ENCODE results near the gene NAALADL1.
"Not testable (repeated sequence)": the region's sequence is repeated elsewhere in the genome, so short reads cannot be mapped to it uniquely, and the experiment has no call there.

NAALADL1 gene

DNA sequence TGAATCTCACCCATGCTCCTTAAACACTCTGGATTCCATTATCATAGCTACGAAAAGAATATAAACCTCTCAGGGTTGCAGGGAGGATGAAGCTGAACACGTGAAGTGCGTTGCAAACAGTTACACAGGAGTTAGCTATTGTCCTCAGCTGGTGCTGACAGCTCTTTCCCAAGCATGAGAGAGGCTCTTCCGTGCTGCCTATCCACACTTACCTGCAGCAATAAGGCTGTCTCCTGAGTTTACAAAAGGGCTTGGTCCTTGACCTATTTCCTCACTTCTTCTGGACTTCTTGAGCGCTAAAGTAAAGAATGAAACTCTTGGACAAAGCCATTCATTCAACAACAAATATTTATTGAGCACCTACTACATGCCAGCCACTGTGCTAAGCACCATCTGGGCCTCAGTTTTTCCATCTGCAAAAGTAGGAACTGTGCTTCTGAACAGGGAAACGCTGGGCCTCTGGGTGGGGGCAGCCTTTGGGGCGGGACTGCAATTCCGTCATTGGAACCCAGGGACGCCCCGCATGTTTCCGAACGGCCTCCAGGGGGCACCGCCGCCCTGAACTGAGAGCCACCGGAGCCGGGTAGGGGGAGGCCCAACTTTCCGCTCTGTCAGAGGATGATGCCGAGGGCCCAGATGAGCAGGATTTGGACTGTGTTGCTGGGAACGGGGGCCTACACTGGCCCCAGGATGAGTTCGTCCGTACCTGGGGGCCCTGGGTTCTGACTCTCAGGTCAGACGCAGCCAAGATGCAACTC is 45.0 kb downstream of the NAALADL1 start:
- peak; percentile 89 for DNase-seq

DNA sequence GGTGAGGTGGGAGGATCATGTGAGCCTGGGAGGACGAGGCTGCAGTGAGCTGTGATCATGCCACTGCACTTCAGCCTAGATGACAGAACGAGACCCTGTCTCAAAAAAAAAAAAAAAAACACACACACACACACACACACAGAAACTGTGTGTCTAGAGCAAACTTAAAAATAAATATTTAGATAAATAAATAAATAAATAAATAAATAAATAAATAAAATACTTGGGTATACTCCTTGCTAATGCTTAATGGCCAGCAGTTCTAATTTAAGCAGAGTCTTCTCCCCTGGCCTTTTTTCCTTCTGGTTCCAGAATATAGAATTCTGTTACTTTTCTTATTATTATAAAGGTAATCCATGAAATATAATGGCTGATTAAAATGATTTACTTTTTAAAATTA is 49.5 kb downstream of the NAALADL1 start:
- no peak for DNase-seq

DNA sequence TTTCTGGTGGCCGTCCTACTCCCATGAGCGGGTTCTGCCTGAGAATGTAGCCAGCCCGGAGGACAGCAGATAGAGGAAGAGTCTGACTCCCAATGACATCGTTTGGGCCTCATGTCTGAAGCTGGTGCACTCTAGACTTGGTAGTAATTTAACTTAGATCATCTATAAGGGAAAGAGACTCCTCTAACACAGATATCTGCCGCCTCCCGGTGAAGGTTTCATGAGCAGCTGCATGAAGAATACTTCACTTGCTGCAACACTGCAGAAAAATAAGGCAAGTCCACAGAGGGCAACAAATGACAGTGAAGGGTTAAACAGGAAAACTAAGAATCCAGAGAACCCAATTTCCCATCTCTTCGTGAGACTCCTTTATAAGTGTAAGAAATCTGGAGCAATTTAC is 50.3 kb downstream of the NAALADL1 start:
- no peak for DNase-seq

DNA sequence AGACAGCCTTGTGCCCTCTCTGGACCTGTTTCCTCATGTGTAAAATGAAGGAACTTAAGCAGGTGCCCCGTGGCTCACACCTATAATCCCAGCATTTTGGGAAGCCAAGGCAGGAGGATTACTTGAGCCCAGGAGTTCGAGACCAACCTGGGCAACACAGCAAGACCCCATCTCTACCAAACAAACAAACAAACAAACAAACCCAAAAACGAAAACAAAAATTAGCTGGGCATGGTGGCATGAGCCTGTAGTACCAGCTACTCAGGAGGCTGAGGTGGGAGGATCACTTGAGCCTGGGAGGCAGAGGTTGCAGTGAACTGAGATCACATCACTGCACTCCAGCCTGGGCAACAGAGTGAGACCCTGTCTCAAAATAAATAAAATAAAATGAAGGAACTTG is 54.4 kb downstream of the NAALADL1 start:
- not testable (repeated sequence) for DNase-seq

DNA sequence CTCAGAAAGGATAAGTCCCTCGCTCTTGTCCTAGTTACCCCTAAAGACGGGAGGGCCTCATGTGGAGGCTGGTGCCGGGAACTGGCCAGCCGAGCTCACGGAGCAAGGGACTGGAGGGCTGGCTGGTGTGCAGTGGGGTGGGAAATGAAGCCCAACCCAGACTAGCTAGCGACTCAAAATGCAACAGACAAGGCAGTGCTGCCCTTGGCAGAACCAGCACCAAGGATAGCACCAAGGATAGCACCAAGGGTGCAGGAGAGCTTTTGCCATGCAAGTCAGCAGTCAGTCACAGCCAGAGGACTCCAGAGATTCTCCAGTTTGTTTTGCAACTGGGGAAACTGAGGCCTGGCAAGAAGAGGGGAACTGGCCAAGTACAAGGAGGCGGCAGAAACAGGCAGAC is 55.1 kb downstream of the NAALADL1 start:
- no peak for DNase-seq

DNA sequence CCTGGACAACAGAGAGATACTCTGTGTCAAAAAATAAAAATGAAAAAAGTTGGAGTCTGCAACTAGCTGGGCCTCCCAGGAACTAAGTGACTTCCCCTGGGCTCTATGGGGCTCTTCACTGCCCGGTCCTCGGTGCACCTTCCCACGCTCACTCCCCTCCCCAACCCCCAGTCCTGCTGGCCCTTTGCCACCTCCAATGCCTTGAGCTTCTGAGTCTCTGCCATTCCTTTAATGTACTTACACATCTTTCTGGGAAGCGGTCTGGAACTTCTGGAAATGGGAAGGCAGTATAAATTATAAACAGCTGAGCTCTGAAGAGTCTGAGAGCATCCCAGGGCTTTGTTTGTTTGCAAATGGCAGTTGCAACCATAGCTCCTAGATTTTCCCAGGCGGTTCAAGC is 55.6 kb downstream of the NAALADL1 start:
- DNase-seq: no peak

DNA sequence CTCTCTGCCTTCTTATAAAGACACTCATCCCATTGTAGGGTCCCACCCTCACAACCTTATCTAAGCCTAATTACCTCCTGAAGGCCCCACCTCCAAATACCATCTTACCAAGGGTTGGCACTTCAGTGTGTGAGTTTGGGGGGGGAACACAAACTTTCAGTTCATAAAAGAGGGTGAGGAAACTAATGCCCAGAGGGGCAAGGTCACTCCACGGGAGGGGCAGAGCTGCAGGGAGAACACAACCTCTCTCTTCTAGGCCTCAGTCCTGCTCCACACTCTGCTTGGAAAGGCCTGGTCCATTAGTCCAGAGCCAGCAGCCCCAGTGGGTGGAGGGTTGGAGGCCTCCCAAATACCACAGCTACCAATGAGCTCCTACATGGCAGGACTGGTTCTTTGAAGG is 58.9 kb downstream of the NAALADL1 start:
- no peak for DNase-seq

DNA sequence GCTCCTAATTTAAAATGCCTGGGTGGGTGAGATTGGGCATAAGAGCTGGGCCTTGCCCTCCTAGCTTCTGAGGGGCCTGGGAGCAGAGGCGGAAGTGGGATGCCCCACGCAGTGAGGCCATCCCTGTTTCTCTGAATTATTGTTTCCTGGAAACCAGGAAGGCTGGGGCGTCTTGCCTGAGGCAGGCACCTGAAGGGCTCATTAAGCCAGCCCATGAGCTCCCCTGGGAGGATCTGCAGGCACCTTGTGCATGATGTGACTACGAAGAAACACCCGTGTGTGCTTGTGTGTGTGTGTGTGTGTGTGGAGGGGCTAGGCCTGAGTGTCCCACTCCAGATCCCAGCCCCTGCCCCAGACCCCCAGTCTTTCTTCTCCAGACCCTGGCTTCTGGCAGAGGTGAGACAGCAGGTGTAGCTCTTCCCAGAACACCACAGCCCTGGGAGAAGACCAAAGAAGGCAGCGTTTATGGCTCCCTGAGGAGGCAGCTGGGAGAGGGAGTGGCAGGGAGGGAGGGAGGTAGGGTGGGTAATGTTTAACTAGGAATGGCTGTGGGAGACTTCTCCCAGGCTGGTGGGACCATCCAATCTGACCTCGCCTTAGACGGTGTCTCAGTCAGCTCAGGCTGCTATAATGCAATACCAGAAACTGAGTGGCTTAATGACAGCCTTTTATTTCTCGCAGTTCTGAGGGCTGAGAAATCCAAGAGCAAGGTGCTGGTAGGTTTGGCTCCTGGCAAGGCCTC is 59.5 kb downstream of the NAALADL1 start:
- DNase-seq: no peak

DNA sequence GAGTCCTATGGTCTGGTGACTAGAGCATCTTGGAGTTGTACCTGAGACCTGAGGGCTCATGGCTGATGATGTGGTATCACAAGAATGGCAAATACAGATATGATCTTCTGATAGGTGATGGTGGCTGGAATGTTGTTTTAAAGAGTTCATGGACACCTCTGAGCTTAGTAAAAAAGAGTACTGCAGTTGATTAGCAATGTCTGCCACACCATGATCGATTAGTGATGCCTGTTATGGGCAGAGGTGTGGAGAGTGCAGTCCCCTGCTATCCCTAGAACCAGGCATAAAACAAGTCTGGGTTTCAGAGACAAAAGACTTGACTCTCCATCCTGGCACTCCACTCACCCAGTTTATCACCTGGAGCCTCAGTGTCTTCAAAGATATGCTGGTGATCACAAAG is 60.2 kb downstream of the NAALADL1 start:
- DNase-seq: no peak

DNA sequence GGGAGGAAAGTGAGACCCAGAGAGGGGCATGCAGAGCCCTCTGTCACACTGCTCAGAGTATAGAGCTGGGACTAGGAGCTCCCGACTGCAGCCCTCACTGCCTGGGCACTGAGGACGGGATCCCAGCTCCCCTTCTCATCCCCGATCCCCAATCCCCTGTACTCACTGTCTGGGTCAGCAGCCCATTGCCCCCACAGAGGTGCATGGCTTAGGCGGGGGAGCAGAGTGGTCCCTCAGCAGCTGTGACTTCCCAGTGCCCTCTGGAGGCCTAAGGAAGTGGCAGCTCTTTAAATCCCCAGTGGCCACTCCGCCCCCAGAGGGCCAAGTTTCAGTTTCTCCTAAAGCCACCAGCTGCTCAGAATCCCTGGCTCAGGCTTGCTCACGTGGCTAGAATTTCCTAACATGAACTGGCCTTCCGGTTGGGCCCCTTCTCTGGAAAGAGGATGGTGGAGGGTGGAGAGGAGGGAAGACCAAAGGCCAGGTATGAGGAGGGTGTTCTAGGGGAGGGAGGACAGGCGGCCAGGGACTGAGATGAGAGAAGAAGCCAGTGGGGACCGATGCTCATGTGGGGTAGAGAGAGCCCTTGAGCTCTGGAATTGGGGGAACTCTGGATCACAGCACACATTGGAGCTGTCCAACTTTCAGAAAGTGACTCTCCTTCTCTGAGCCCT is 61.5 kb downstream of the NAALADL1 start, which contains the start of gene BATF2:
Gene BATF2 (minus strand): TSS at position 262 of the 671 bp plus-strand sequence. CDS start 57 bp downstream, at position 205.
- no peak for DNase-seq

DNA sequence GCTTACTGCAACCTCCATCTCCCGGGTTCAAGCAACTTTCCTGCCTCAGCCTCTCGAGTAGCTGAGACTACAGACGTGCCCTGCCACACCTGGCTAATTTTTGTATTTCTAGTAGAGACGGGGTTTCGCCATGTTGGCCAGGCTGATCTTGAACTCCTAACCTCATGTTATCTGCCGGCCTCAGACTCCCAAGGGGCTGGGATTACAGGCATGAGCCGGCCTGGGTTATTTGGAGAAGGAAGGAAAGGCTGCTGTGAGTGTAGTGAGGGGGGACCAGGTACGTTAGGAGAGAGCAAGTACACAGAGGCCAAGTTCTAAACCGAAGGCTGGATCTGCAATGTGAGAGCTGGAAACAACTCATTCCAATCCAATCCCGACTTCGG is 62.0 kb downstream of the NAALADL1 start:
- no peak for DNase-seq
